K562 (cell line): ENCODE measurements around the gene GPRIN2. TPM values are rescaled to one million over a fixed set of nuclear protein-coding genes. Genes with fewer than 3 reads are reported as not detected.

Experiments used
- ATAC-seq: fragments of 200-7000 bp; cut with Tn5 transposase; 3 replicates; pipeline ENCODE4 v1.9.1; 2020; ENCODE audit warnings: moderate library complexity
- BruUV-seq: library from RNA; stranded (reverse); fragments of 400-500 nt; replicated peaks from 2 replicates; lab custom pipeline; 2021; lab: Mats Ljungman, UMichigan
- CTCF ChIA-PET: fragments of 300-600 bp; formaldehyde crosslinking; extraction: SDS; loops from one replicate; lab custom pipeline; 2021; ENCODE audit warnings: low intra/inter-chr PET ratio; lab: Yijun Ruan, JAX
- POLR2A ChIA-PET: fragments of 300-600, 350-650 bp; sonication (Branson Sonifier 250); formaldehyde crosslinking; extraction: SDS; loops from one replicate; lab custom pipeline; 2021; ENCODE audit warnings: antibody characterized with exemption, inconsistent platforms; lab: Yijun Ruan, JAX
- DNase-seq, 4 experiments: peaks; one replicate each; pipeline versions ENCODE4 v3.0.0 to v3.0.0-alpha.2; 2011 to 2018; ENCODE audit warnings: low spot score in 3 of 4, mixed read lengths in 3 of 4; ENCODE audit errors: extremely low read depth in 1 of 4
- FAIRE-seq: peaks from 2 replicates; lab custom pipeline; 2011; peaks lifted over from hg19 to GRCh38; lab: Jason Lieb, UNC
- H2AFZ ChIP-seq: 2 replicates; pipeline ENCODE4 v1.6.0; 2011; ENCODE audit warnings: low read depth, low read length, control low read depth, inconsistent platforms
- H3K27ac ChIP-seq: fragments of 200-600 bp; 3 replicates; pipeline ENCODE4 v1.8.0; 2011; ENCODE audit warnings: low read depth, mild to moderate bottlenecking, control low read depth, inconsistent platforms, low read length, moderate library complexity, mixed read lengths; ENCODE audit errors: extremely low read depth
- H3K27me3 ChIP-seq, 2 experiments: fragments of 300-600 bp in 1 of 2; 2 replicates in 1 of 2; 3 replicates in 1 of 2; pipeline versions ENCODE4 v1.6.0 to v1.8.0; 2011; ENCODE audit warnings: inconsistent platforms in 2 of 2, low read length in 2 of 2, mild to moderate bottlenecking in 1 of 2, mixed read lengths in 1 of 2, moderate library complexity in 1 of 2; ENCODE audit not compliant: control insufficient read depth in 2 of 2, insufficient read depth in 2 of 2
- H3K36me3 ChIP-seq: fragments of 300-600 bp; 3 replicates; pipeline ENCODE4 v1.8.0; 2011; ENCODE audit warnings: mild to moderate bottlenecking, low read length, inconsistent platforms; ENCODE audit not compliant: control insufficient read depth, insufficient read depth
- H3K4me1 ChIP-seq, 2 experiments: fragments of 200-600 bp in 1 of 2; replicated peaks in 1 of 2; 2 replicates in 1 of 2; 3 replicates in 1 of 2; pipeline versions ENCODE4 v1.5.1 to v1.8.0; 2011; ENCODE audit warnings: inconsistent platforms in 2 of 2, low read length in 2 of 2, mild to moderate bottlenecking in 1 of 2, mixed read lengths in 1 of 2, moderate library complexity in 1 of 2; ENCODE audit not compliant: control insufficient read depth in 2 of 2, insufficient read depth in 2 of 2
- H3K4me2 ChIP-seq: 2 replicates; pipeline ENCODE4 v1.6.1; 2011; ENCODE audit warnings: low read length, control low read depth, inconsistent platforms, mixed read lengths; ENCODE audit not compliant: insufficient read depth
- H3K4me3 ChIP-seq: fragments of 200-600 bp; sonication (generic), shearing (Covaris generic); 2 replicates; pipeline ENCODE4 v1.5.1; 2016; ENCODE audit warnings: control low read depth, inconsistent platforms
- H3K79me2 ChIP-seq: fragments of 200-600 bp; 3 replicates; pipeline ENCODE4 v1.8.0; 2011; ENCODE audit warnings: low read length, inconsistent platforms; ENCODE audit not compliant: control insufficient read depth, insufficient read depth
- H3K9ac ChIP-seq, 2 experiments: 2 replicates each; pipeline versions ENCODE4 v1.6.0 to v1.6.1; 2011; ENCODE audit warnings: low read depth in 2 of 2, low read length in 2 of 2, control low read depth in 1 of 2, inconsistent platforms in 1 of 2, mild to moderate bottlenecking in 1 of 2, mixed read lengths in 1 of 2; ENCODE audit not compliant: insufficient read depth in 1 of 2
- H3K9me1 ChIP-seq: one replicate; pipeline ENCODE4 v1.6.0; 2011; ENCODE audit warnings: inconsistent platforms, mild to moderate bottlenecking, low read length, moderate library complexity; ENCODE audit not compliant: control insufficient read depth, insufficient read depth
- H3K9me3 ChIP-seq: replicated peaks from 2 replicates; pipeline ENCODE4 v1.5.1; 2011; ENCODE audit warnings: low read depth, low read length, inconsistent platforms; ENCODE audit not compliant: control insufficient read depth, insufficient read depth
- H4K20me1 ChIP-seq: replicated peaks from 2 replicates; pipeline ENCODE4 v1.6.1; 2011; ENCODE audit warnings: low read length, inconsistent platforms, mixed read lengths; ENCODE audit not compliant: control insufficient read depth, insufficient read depth
- HDAC2 ChIP-seq: fragments of 450-650 bp; IDR thresholded peaks from 2 replicates; pipeline ENCODE4 v1.6.1; 2016; ENCODE audit warnings: mild to moderate bottlenecking
- MAFK ChIP-seq: IDR thresholded peaks from 2 replicates; pipeline ENCODE4 v1.6.1; 2011; ENCODE audit warnings: low read length, improper control_type of control experiment
- PPARD ChIP-seq: fragments of 250-450 bp; sonication (Bioruptor Pico); IDR thresholded peaks from 2 replicates; pipeline ENCODE4 v1.8.0; 2022; ENCODE audit warnings: inconsistent platforms, mild to moderate bottlenecking, moderate library complexity
- ZBTB49 ChIP-seq: sonication (generic); formaldehyde crosslinking; IDR thresholded peaks from 2 replicates; pipeline ENCODE4 v1.8.0; 2022; ENCODE audit warnings: missing genetic modification reagents, mild to moderate bottlenecking, borderline replicate concordance
- ZNF316 ChIP-seq: fragments of 450-650 bp; IDR thresholded peaks from 2 replicates; pipeline ENCODE4 v1.6.1; 2016
- ZNF77 ChIP-seq: fragments of 250-450 bp; sonication (Bioruptor Pico); IDR thresholded peaks from 2 replicates; pipeline ENCODE4 v1.5.0; 2020
- WGBS: fragments of 100-300 bp; shearing (Covaris generic); methylation state at CpG from one replicate; pipeline ENCODE4 v1.1.6; 2016; ENCODE audit warnings: low coverage, mixed read lengths; ENCODE audit not compliant: insufficient coverage; ENCODE audit errors: missing lambda C conversion rate; 5-methylcytosine and 5-hydroxymethylcytosine counted together
- in situ Hi-C: fragments of 300-500 bp; cut with MboI; formaldehyde crosslinking; loops from 4 replicates; pipeline ENCODE4 v1.15.0; 2018; ENCODE audit warnings: inconsistent platforms, mixed read lengths
- intact Hi-C: fragments of 100-400 bp; cut with micrococcal nuclease; formaldehyde crosslinking; loops from 2 replicates; pipeline ENCODE4 v1.14.2; 2022
- polyA plus RNA-seq, 8 experiments: library from polyadenylated mRNA; depleted of rRNA in 4 of 8; stranded (reverse) in 5 of 8; unstranded in 3 of 8; fragments of >200 nt; fragmentation: Nextera tagmentation in 2 of 8; fragmentation: Illumina TruSeq in 1 of 8; extraction: Ambion mirVana in 2 of 8; extraction: Trizol in 1 of 8; gene quantifications; 2 replicates each; pipeline versions ENCODE4 v1.2.1 to v1.2.3, GENCODE V29; 2011 to 2014; ENCODE audit warnings: inconsistent platforms in 1 of 8, missing spikeins in 1 of 8
- total RNA-seq, 7 experiments: library from RNA; depleted of rRNA in 6 of 7; stranded (reverse); fragments of >200 nt in 6 of 7; fragmentation: Illumina TruSeq in 2 of 7; extraction: Trizol in 2 of 7; gene quantifications; 2 replicates each; pipeline versions ENCODE4 v1.2.1 to v1.2.3, GENCODE V29; 2011 to 2021; ENCODE audit warnings: low replicate concordance in 1 of 7

Gene GPRIN2
- total and polyA plus RNA-seq, 9 of the 15 experiments (the other 6 are each of a cell fraction or from before 2014, with no cell fraction given), result not detected

- FAIRE-seq, result no peak
- Histone ChIP-seq H2AFZ (no peak overlapping the region), H3K9ac (no peak overlapping the region), H3K4me3 (no peak overlapping the region), H3K9me1 (no peaks in the 10 kb centered on the region), H3K4me2 (no peak overlapping the region), H3K79me2 (no peaks in the 10 kb centered on the region), H3K27ac (no peak overlapping the region), H3K36me3 (no peaks in the 10 kb centered on the region), H3K4me1 (peaks cover 0 to 14% of the 10 kb centered on the region in 2 experiments; a peak in 1 of 5 replicates), H3K27me3 (peaks cover 25 to 61% of the 10 kb centered on the region in 2 experiments), H3K9me3 (no peaks in the 10 kb centered on the region), H4K20me1 (peaks cover 33% of the 10 kb centered on the region)
- no peak for TF ChIP-seq ZBTB49 (CRISPR knock-in tag)
- TF ChIP-seq HDAC2, result no peak
- no peak for TF ChIP-seq MAFK
- 0 out of 2 replicates have a peak, but pooled peaks have one; percentile 19 for TF ChIP-seq PPARD (CRISPR knock-in tag)
- TF ChIP-seq ZNF77 (CRISPR knock-in tag), result 0 out of 2 replicates have a peak, but pooled peaks have one; percentile 42
- no peak for TF ChIP-seq ZNF316
- in situ Hi-C loops, result loop anchor here (5.0 kb wide), 1 partner anchor 1219 kb away; no protein-coding TSS in a partner anchor
- ChIA-PET POLR2A (interaction anchor here (1.1 to 1.7 kb wide), 2 partner anchors 12 to 14 kb away, joined by 4 to 6 read pairs; no protein-coding TSS in a partner anchor), CTCF (no interaction called here)
- ATAC-seq, result no peak
- BruUV-seq, result no TSS peak
- intact Hi-C loops, result no loop called here
- no peak for DNase-seq
- under 1% methylated on average over 9 of the region's 9 CpGs for WGBS
Observed at GRCh38 chr10:46558392-46559185, 2.1 kb upstream of the GPRIN2 start.
